Spleen (tissue), 7 donors: ENCODE measurements around the gene SORCS1.

ENCODE experiments used
- CTCF ChIP-seq, 11 experiments: fragments of 200-600 bp in 7 of 11; fragments of 450-650 bp in 4 of 11; sonication (generic) in 4 of 11; IDR thresholded peaks in 8 of 11; conservative IDR thresholded peaks in 3 of 11; 1 replicate in 7 of 11; 2 replicates in 4 of 11; pipeline versions ENCODE4 v1.4.0 to v1.8.0; 2016 to 2021; ENCODE audit warnings: antibody characterized with exemption in 11 of 11, inconsistent platforms in 4 of 11, mild to moderate bottlenecking in 1 of 11
- POLR2A ChIP-seq, 3 donors: fragments of 450-650 bp; IDR thresholded peaks; one replicate each; pipeline ENCODE4 v1.5.1; 2017; ENCODE audit warnings: antibody characterized with exemption in 3 of 3, mild to moderate bottlenecking in 1 of 3
- donor health status: DM: no; HTN: no; CAD: no; lungs with moderate emphysema.
- donor health status: DM: no; HTN: no; CAD: no.
- donor health status: DM: no; HTN: no; CAD: no.

GRCh38 chr10:106949680-106950478 is 214.6 kb downstream of the SORCS1 start:
- TF ChIP-seq CTCF (IDR thresholded peaks at IDR 0.05 in 8 of 11, conservative IDR thresholded peaks at IDR 0.05 in 3 of 11) (no peak), POLR2A (IDR thresholded peaks at IDR 0.05) (no peak)
